ENCODE data around the gene CCDC97.

The CCDC97 gene

GRCh38 chr19:41372501-41372900 is 62.5 kb downstream of the CCDC97 start:
- DNase-seq (ENCODE audit: low read depth) = no peak
- Histone ChIP-seq H3K36me3 (ENCODE audit: control insufficient read depth, insufficient read depth, low read length, severe bottlenecking) (no peaks in the 10 kb centered on the region), H3K4me1 (ENCODE audit: control insufficient read depth, insufficient read depth, low read length) (peaks cover 30% of the 10 kb centered on the region), H3K4me3 (ENCODE audit: low read length) (no peak overlapping the region), H3K9ac (ENCODE audit: low read length) (no peak overlapping the region), H3K9me3 (ENCODE audit: control insufficient read depth, low read length) (no peaks in the 10 kb centered on the region), H3K27me3 (replicated peaks; ENCODE audit: control insufficient read depth, insufficient read depth, low read length) (no peaks in the 10 kb centered on the region)

- H3K36me3 ChIP-seq (ENCODE audit: control insufficient read depth, insufficient read depth, low read length, severe bottlenecking) = no peaks in the 10 kb centered on the region
- H3K27me3 ChIP-seq (replicated peaks; ENCODE audit: control insufficient read depth, insufficient read depth, low read length) = no peaks in the 10 kb centered on the region
- H3K4me3 ChIP-seq (ENCODE audit: low read length) = no peak overlapping the region
- H3K4me1 ChIP-seq (ENCODE audit: control insufficient read depth, insufficient read depth, low read length) = peaks cover 22% of the 10 kb centered on the region
- no peaks in the 10 kb centered on the region for H3K9me3 ChIP-seq (ENCODE audit: control insufficient read depth, low read length)
- no peak overlapping the region for H3K9ac ChIP-seq (ENCODE audit: low read length)
- peak; percentile 97 for DNase-seq (ENCODE audit: low read depth)
These were observed 64.0 kb downstream of the CCDC97 start for GRCh38 chr19:41373993-41374392.

Data from adipocyte (in vitro differentiated cells).